Tibial artery (tissue), 4 donors: ENCODE data around the gene TMEM132C.

ENCODE experiments used
- DNase-seq, 2 donors: peaks; one replicate each; pipeline ENCODE4 v3.0.0-alpha.2; 2019
- H3K27ac ChIP-seq, 2 donors: fragments of 200-600 bp; sonication (generic) in 1 of 2; 1 replicate in 1 of 2; 2 replicates in 1 of 2; pipeline ENCODE4 v1.5.1; 2018 to 2019; ENCODE audit warnings: mild to moderate bottlenecking in 1 of 2
- H3K27me3 ChIP-seq, 2 donors: fragments of 200-600 bp; sonication (generic) in 1 of 2; one replicate each; pipeline versions ENCODE4 v1.5.1 to v1.6.0; 2016 to 2019
- H3K36me3 ChIP-seq, 3 donors: fragments of 200-600 bp; sonication (generic) in 2 of 3; one replicate each; pipeline ENCODE4 v1.5.1; 2016 to 2019; ENCODE audit warnings: mild to moderate bottlenecking in 2 of 3
- H3K4me1 ChIP-seq, 4 donors: fragments of 200-600 bp; sonication (generic) in 2 of 4; 1 replicate in 3 of 4; 2 replicates in 1 of 4; pipeline ENCODE4 v1.5.1; 2016 to 2019
- H3K4me3 ChIP-seq, 2 donors: fragments of 200-600 bp; sonication (generic) in 1 of 2; 1 replicate in 1 of 2; 2 replicates in 1 of 2; pipeline ENCODE4 v1.5.1; 2018 to 2019; ENCODE audit warnings: mild to moderate bottlenecking in 2 of 2
- H3K9me3 ChIP-seq, 3 donors: fragments of 200-600 bp; sonication (generic) in 1 of 3; one replicate each; pipeline ENCODE4 v1.5.1; 2016 to 2019
- CTCF ChIP-seq, 2 experiments: fragments of 200-600 bp in 1 of 2; fragments of 450-650 bp in 1 of 2; IDR thresholded peaks; one replicate each; pipeline ENCODE4 v1.5.1; 2017 to 2019; ENCODE audit warnings: antibody characterized with exemption in 2 of 2, mild to moderate bottlenecking in 1 of 2, moderate library complexity in 1 of 2
- intact Hi-C: fragments of 100-400 bp; cut with DNase I; formaldehyde crosslinking; loops from one replicate; pipeline ENCODE4 v1.15.0; 2023; ENCODE audit warnings: low total_unique reads

TMEM132C gene

GRCh38 chr12:128519426-128519825, 252.5 kb downstream of the TMEM132C start:
- Histone ChIP-seq H3K4me3 (no peak overlapping the region), H3K27me3 (no peaks in the 10 kb centered on the region), H3K36me3 (no peaks in the 10 kb centered on the region), H3K9me3 (peaks cover 0 to 3% (median 0%) of the 10 kb centered on the region in 3 donors), H3K4me1 (no peaks in the 10 kb centered on the region), H3K27ac (no peak overlapping the region)
- no peak for TF ChIP-seq CTCF (IDR thresholded peaks at IDR 0.05)
- DNase-seq = no peak
- intact Hi-C loops = no loop called here

GRCh38 chr12:128521981-128522380, 255.0 kb downstream of the TMEM132C start:
- H3K36me3 ChIP-seq = no peaks in the 10 kb centered on the region
- H3K27me3 ChIP-seq = no peaks in the 10 kb centered on the region
- no peak overlapping the region for H3K4me3 ChIP-seq
- DNase-seq = no peak
- TF ChIP-seq CTCF (IDR thresholded peaks at IDR 0.05) = no peak
- intact Hi-C loops = no loop called here
- peaks cover 0 to 3% (median 0%) of the 10 kb centered on the region in 3 donors for H3K9me3 ChIP-seq
- H3K27ac ChIP-seq = no peak overlapping the region
- H3K4me1 ChIP-seq = no peaks in the 10 kb centered on the region

GRCh38 chr12:128524439-128524838, 257.5 kb downstream of the TMEM132C start:
- no peak for DNase-seq
- H3K4me3 ChIP-seq = no peak overlapping the region
- intact Hi-C loops = no loop called here
- no peaks in the 10 kb centered on the region for H3K27me3 ChIP-seq
- no peak for TF ChIP-seq CTCF (IDR thresholded peaks at IDR 0.05)
- H3K27ac ChIP-seq = no peak overlapping the region
- no peaks in the 10 kb centered on the region for H3K36me3 ChIP-seq
- H3K9me3 ChIP-seq = peaks cover 0 to 3% (median 0%) of the 10 kb centered on the region in 3 donors
- H3K4me1 ChIP-seq = no peaks in the 10 kb centered on the region

GRCh38 chr12:128531170-128531569, 264.2 kb downstream of the TMEM132C start:
- no peaks in the 10 kb centered on the region for H3K9me3 ChIP-seq
- no peak for TF ChIP-seq CTCF (IDR thresholded peaks at IDR 0.05)
- no peak for DNase-seq
- H3K27ac ChIP-seq = no peak overlapping the region
- no peaks in the 10 kb centered on the region for H3K36me3 ChIP-seq
- H3K27me3 ChIP-seq = no peaks in the 10 kb centered on the region
- intact Hi-C loops = loop anchor here (2.0 kb wide), 1 partner anchor 22 kb away; no protein-coding TSS in a partner anchor
- no peaks in the 10 kb centered on the region for H3K4me1 ChIP-seq
- H3K4me3 ChIP-seq = no peak overlapping the region

- Histone ChIP-seq H3K27ac (no peak overlapping the region), H3K36me3 (no peaks in the 10 kb centered on the region), H3K4me1 (no peaks in the 10 kb centered on the region), H3K27me3 (no peaks in the 10 kb centered on the region), H3K9me3 (no peaks in the 10 kb centered on the region), H3K4me3 (no peak overlapping the region)
- no peak for TF ChIP-seq CTCF (IDR thresholded peaks at IDR 0.05)
- DNase-seq = no peak
- intact Hi-C loops = no loop called here
Observed at GRCh38 chr12:128534906-128535305, 267.9 kb downstream of the TMEM132C start.

- Histone ChIP-seq H3K4me3 (no peak overlapping the region), H3K27ac (no peak overlapping the region), H3K27me3 (no peaks in the 10 kb centered on the region), H3K36me3 (no peaks in the 10 kb centered on the region), H3K4me1 (no peaks in the 10 kb centered on the region), H3K9me3 (no peaks in the 10 kb centered on the region)
- intact Hi-C loops = no loop called here
- no peak for TF ChIP-seq CTCF (IDR thresholded peaks at IDR 0.05)
- no peak for DNase-seq
Observed at GRCh38 chr12:128536810-128537209, 269.8 kb downstream of the TMEM132C start.
